Kidney (tissue), 14 donors: ENCODE results near the gene ZC3H12D. TPM values are rescaled to one million over a fixed set of nuclear protein-coding genes. Genes with fewer than 3 reads are reported as not detected.

ENCODE experiments used
- DNase-seq, 5 donors: peaks; one replicate each; pipeline ENCODE4 v3.0.0-alpha.2; 2013 to 2020
- FAIRE-seq: peaks from 2 replicates; lab custom pipeline; 2012; peaks lifted over from hg19 to GRCh38; lab: Jason Lieb, UNC
- H3K27ac ChIP-seq, 2 donors: one replicate each; pipeline ENCODE4 v1.7.0; 2013; ENCODE audit warnings: low read depth in 2 of 2, low read length in 2 of 2, inconsistent platforms in 1 of 2
- H3K27me3 ChIP-seq: one replicate; pipeline ENCODE4 v1.7.1; 2013; ENCODE audit warnings: low read length, inconsistent platforms; ENCODE audit not compliant: control insufficient read depth, insufficient read depth
- H3K36me3 ChIP-seq, 3 donors: one replicate each; pipeline versions ENCODE4 v1.7.0 to v1.7.1; 2013; ENCODE audit warnings: low read length in 3 of 3, control low read depth in 1 of 3, inconsistent platforms in 1 of 3; ENCODE audit not compliant: insufficient read depth in 3 of 3, control insufficient read depth in 2 of 3
- H3K4me1 ChIP-seq, 3 donors: one replicate each; pipeline versions ENCODE4 v1.7.0 to v1.7.1; 2013; ENCODE audit warnings: low read length in 3 of 3, inconsistent platforms in 1 of 3, low read depth in 1 of 3; ENCODE audit not compliant: control insufficient read depth in 2 of 3, insufficient read depth in 2 of 3
- H3K4me3 ChIP-seq, 3 donors: one replicate each; pipeline versions ENCODE4 v1.7.0 to v1.8.1; 2013; ENCODE audit warnings: low read length in 3 of 3, control low read depth in 1 of 3, inconsistent platforms in 1 of 3
- H3K9ac ChIP-seq, 3 donors: one replicate each; pipeline versions ENCODE4 v1.7.0 to v1.7.1; 2013; ENCODE audit warnings: low read length in 3 of 3, control low read depth in 1 of 3, inconsistent platforms in 1 of 3
- H3K9me3 ChIP-seq, 3 donors: one replicate each; pipeline versions ENCODE4 v1.7.0 to v1.7.1; 2013; ENCODE audit warnings: low read length in 3 of 3, control low read depth in 1 of 3, inconsistent platforms in 1 of 3; ENCODE audit not compliant: control insufficient read depth in 2 of 3, insufficient read depth in 1 of 3
- CTCF ChIP-seq: IDR thresholded peaks from 3 replicates; pipeline ENCODE4 v1.5.1; 2012; ENCODE audit warnings: mild to moderate bottlenecking, moderate library complexity, borderline replicate concordance; ENCODE audit not compliant: insufficient read depth; ENCODE audit errors: extremely low read depth
- intact Hi-C: fragments of 100-400 bp; cut with DNase I; formaldehyde crosslinking; loops from one replicate; pipeline ENCODE4 v1.11.1; 2022
- polyA plus RNA-seq: library from polyadenylated mRNA; stranded (reverse); fragments of 350-450 nt; fragmentation: Illumina TruSeq; extraction: RNeasy Lipid Tissue Mini Kit (QIAGEN cat#74804); gene quantifications from one replicate; pipeline ENCODE4 v1.2.3, GENCODE V29; 2014; ENCODE audit warnings: low read depth, low replicate concordance; ENCODE audit not compliant: insufficient read depth
- total RNA-seq: library from RNA; stranded (reverse); fragmentation: NEBNext Ultra II Directional; extraction: Animal tissue kit (Norgen Biotek cat#: 25700); gene quantifications from one replicate; pipeline ENCODE4 v1.2.1, GENCODE V29; 2021
- donor health status: control.
- donor health status: control.
- donor health status: control.
- donor health status: control.
- donor health status: control.
- donor health status: DM: yes; HTN: yes; CAD: no.
- donor health status: Normal renal cell carcinoma (clear cell type).

Gene ZC3H12D
- total and polyA plus RNA-seq, 2 donors from 2014 or later, result 0.82 to 3.7 TPM

DNA sequence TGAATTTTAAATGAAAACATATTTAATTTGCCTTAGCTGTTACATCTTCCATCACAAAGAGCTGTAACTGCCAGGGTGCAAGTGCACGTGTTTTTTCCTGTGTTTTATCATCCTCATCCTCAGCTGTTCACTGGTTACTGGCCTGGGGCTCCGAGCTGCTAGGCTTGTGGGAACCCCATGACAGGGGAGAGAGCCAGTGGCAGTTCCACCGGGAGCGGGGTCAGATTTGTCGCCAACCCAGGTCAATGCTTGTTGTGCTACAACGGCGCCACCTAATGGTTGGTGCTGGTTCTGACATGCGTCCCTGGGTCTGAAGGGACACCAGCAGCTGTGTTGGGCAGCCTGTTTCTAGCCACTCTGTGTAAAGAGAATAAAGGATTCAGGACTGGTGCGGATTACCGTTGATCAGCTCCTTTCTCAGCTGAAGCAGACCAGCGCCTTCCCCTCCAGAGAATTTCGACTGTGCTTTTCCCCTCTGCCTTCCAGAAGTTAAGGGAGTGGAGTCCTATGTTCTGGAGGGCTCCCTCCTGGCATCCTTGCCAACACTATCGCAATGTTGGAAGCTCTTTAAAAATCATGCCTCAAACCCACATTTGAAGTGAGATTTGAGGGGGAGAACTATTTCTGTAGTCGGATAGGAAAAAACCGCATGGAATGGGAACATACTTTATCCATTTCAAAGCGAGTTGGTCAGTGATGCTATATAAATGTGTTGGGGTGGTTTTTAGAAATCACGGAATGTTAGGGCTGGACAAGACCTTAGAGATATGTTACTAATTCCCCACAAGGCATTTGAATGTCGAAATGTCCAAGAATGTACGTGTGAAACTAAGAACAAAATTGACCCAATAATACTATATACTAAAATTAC, 52.7 kb downstream of the ZC3H12D start:
- no peaks in the 10 kb centered on the region for H3K9me3 ChIP-seq
- no peak for FAIRE-seq

GRCh38 chr6:149429427-149430360, 55.1 kb downstream of the ZC3H12D start:
- FAIRE-seq, result no peak
- no peak for TF ChIP-seq CTCF
- intact Hi-C loops, result loop anchor here (10.0 kb wide), 1 partner anchor 345 kb away; no protein-coding TSS in a partner anchor
- Histone ChIP-seq H3K4me1 (peaks cover 0 to 3% (median 0%) of the 10 kb centered on the region in 3 donors), H3K27me3 (no peaks in the 10 kb centered on the region), H3K9ac (no peak overlapping the region), H3K27ac (no peak overlapping the region), H3K9me3 (no peaks in the 10 kb centered on the region), H3K36me3 (no peaks in the 10 kb centered on the region), H3K4me3 (no peak overlapping the region)
- no peak for DNase-seq

More for the DNA sequence above, 52.7 kb downstream of the ZC3H12D start:
- H3K4me1 ChIP-seq, result peaks cover 0 to 3% (median 0%) of the 10 kb centered on the region in 3 donors
- intact Hi-C loops, result no loop called here
- peak; percentile 88 to 92 (median 91) for DNase-seq
- H3K36me3 ChIP-seq, result no peaks in the 10 kb centered on the region
- TF ChIP-seq CTCF, result peak; percentile 95
- no peak overlapping the region for H3K9ac ChIP-seq
- H3K27ac ChIP-seq, result no peak overlapping the region
- H3K27me3 ChIP-seq, result no peaks in the 10 kb centered on the region
- no peak overlapping the region for H3K4me3 ChIP-seq

DNA sequence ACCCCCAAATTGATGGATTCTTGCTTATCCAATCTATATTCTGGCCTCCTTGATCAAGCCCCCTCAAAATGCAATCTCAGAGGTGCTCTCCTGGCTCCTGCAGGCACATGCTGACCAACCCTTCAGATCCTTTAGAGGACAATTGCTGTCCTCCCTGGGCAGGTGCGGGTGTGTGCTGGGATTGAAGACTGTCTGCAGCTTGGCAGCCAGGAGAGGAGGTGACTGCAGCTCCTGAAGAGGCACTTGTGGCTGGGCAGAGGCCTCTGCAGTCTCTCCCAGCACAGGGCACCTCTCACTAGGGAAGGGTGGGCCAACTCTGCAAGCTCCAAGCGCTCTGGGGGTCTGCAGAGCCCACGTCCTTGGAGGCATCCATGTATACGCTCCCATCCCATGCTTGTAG, 56.2 kb downstream of the ZC3H12D start:
- DNase-seq, result no peak
- intact Hi-C loops, result loop anchor here (10.0 kb wide), 1 partner anchor 344 kb away; no protein-coding TSS in a partner anchor
- Histone ChIP-seq H3K27me3 (no peaks in the 10 kb centered on the region), H3K27ac (no peak overlapping the region), H3K4me1 (peaks cover 0 to 7% (median 4%) of the 10 kb centered on the region in 3 donors), H3K9me3 (no peaks in the 10 kb centered on the region), H3K9ac (no peak overlapping the region), H3K36me3 (no peaks in the 10 kb centered on the region), H3K4me3 (no peak overlapping the region)
- no peak for TF ChIP-seq CTCF
- no peak for FAIRE-seq
